ENCODE results near the gene SIAH2.

Gene SIAH2

DNA sequence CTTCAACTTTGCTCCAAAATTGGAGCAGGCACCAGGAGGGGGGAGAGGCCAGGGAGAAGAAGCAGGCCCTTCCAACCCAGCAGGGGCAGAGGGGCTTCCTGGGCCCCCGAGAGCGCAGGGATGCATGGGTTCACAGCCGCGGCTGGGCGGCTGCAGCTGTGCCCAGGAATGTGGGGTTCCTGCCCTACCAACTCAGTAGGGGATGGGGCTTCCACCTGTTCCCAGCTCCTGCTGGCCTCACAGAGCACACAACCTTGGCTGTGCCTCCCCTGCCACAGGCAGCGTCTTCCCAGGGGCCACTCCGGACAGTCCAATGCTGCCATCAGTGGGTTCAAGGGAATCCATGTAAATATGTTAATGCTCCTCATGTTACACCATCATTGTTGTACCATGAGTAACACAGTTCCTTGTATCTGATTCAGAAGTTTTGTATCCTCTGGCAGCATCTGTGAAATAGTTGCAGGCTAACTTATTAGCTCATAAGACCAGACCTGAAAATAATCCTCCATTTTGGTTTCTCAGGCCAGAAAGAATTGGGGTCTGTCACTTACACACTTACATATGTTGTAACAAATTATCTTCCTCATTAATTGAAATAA is 12.1 kb upstream of the SIAH2 start:
- DNase-seq (ENCODE audit: extremely low read depth in 1 of 2, low read depth in 1 of 2), result no peak

DNA sequence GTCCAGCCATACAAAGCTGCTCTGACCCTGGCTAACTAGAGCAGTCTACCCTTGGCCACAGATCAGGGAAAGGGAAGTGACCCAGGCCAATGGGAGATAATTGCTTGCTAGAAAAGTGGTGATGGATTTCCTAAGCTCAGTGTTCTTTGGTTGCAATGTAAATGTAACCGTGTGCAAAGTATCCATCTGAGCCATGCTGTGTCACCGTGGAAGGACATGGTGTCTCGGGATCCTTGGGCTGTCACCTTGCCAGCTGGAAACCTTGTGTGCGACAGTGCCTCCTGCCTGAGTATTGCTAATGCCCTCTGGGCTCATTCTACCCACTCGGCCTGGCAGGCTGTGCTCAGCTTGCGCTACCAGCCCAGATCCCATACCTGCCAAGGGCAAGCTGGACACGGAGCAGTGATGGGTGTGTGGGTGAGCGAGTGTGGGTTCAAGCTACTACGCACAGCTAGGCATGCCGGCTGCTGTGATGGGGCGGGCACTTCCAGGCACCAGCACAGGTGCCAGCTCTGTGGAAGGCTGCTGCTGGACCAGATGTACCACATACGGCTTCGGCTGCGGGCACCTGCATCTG is 10.7 kb upstream of the SIAH2 start:
- no peak for DNase-seq (ENCODE audit: extremely low read depth in 1 of 2, low read depth in 1 of 2)

DNA sequence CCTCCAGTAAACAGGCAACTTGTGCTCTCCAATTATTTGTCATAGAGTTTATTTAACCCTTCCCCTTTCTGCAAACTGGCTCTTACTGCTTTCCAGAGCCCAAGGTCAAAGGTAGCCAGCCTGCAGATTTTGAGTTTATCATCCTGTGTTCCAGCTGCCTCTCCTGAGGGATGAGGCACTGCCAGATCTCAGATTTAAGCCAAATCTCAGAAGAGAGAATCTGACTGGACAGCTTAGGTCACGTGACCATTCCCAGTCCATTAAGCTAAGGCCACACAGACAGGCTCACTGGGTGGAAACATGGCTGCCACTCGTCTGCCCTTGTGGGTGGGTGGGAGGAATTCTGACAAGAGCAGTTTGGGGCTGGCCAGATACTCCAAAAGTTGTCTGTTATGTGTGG is 8.6 kb upstream of the SIAH2 start:
- no peak for DNase-seq (ENCODE audit: extremely low read depth in 1 of 2, low read depth in 1 of 2)

DNA sequence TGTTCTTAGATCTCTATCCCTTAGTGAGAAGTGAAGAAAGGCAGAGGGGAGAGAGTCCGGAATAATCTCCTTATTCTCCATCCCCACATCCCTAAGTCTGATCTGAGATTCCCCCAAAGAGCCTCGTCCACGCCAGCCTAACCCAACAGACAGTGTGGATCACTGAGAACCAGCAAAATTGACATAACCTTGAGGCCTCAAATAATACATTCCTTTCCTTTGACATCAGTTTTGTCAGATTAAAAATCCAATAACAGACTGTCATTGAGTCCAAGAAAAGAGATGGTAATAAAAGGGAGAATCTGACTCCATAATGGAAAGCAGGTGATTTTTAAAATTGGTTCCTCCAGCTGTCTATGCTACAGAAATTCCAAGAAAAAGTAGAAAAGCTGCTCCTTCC is 7.7 kb upstream of the SIAH2 start:
- no peak for DNase-seq (ENCODE audit: extremely low read depth in 1 of 2, low read depth in 1 of 2)

DNA sequence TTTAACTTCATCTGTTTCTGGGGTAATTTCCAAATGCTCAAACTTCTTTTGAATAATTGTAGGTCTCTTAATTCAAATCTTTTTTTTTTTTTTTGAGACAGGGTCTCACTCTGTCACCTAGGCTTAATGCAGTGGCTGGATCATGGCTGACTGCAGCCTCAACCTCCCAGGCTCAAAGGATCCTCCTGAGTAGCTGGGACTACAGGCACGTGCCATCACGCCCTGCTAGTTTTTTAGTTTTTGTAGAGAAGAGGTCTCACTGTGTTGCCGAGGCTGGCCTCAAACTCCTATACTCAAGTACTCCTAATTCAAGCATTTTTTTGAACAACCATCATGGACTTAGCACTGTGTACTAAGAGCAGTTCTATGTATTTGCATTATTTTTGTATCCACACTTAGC is 3.8 kb upstream of the SIAH2 start:
- no peak for DNase-seq (ENCODE audit: extremely low read depth in 1 of 2, low read depth in 1 of 2)

DNA sequence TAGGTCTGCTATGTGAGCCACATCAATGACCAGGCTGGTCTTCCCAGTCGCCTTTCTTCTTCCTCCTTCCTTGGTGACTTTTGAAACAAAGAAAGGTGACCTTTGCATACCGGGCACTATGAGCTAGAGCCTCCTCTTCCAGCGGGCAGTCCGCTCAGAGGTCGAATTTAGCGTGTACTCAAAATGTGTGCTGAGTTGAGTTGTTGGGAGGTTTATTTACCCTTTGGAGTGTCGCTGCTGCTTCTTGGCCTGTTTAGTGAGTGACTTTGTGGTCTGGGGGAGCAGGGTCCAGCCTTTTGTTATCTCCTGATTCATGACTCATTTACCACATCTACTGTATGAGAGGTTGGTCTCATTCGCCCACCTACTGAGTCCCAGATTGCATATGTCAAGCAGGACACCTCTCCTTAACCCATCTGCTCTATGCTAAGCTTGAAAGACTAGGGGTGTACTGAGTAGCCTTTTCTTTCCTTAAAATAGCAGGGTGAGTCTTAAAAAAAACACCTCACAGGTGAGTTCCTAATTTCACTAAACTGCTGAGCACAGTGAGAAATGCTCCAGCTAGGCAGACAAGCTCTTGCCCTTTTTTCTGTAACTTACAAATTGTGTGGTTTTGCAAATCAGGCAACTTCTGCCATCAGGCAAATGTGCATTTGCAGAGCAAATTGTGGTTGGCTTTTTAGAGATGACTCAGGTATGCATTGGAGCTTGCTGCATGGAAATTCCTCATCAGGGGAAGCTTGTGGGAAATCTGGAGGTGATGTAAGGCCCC is 3.2 kb upstream of the SIAH2 start:
- no peak for DNase-seq (ENCODE audit: extremely low read depth in 1 of 2, low read depth in 1 of 2)

DNA sequence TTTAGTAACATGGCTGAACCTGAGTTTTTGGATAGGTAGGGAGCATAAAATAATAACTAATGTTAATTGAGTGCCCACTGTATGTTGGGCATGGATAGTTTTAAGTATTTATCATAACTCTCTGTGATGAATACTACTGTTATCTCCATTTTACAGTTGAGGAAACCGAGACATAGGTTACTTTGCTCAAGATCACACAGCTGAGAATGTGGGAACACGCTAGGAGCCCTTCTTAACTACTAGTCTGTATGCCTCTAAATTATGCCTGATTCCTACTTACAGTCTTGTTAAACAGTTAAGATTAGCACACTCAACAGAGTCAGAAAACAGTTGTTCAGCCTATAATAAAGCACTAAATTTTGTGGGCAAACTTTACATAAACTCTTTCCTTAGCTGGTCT is 2.0 kb upstream of the SIAH2 start:
- DNase-seq (ENCODE audit: extremely low read depth in 1 of 2, low read depth in 1 of 2), result no peak

DNA sequence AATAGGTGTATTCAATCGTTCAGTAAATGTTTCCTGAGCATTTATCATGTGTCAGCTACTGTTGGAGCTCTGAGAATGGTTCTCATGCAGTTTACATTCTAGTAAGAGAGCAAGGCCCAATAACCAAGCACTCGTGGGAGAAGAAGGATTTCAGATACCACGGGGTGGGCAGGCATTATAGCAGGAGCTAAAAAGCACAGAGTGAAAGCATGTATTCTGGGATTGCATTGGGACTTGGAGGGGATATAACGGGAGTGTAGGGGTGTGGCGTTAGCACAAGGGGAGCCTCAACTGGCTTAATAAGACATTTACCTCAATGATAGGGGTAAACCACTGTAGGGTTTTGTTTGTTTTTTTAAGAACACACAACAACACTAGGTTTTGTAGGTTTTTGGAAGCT is 1.6 kb upstream of the SIAH2 start:
- no peak for DNase-seq (ENCODE audit: extremely low read depth in 1 of 2, low read depth in 1 of 2)

DNA sequence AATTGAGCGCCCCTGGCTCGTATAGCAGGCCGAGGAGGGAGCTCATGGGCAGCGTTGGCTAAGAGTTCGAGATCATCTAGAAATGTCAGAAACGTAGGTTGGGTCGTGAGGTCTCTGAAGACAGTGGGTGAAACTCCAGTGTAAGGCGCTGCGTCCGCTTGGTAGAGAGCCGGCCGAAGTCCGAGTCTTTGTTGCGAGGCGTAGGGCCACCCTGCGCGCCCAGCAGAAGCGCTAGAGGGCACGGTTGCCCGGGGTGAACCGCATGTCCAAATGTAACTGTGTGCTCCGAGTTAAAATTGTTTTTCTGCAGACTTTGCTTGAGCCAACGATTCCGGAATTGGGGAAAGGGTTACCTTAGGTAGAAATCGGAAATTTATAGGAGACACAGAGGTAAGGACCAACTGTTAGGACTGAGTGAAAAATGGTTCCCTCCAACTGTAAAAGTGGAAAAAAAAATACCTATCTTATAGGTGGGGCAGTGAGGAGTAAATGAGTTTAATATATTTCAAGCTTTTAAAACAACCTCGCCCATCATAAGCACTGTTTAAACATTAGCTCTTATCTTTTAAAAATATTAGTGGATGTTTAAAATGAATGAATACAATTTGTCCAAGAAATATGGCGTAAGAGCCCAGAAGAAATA is 993 bp upstream of the SIAH2 start:
- no peak for DNase-seq (ENCODE audit: extremely low read depth in 1 of 2, low read depth in 1 of 2)

DNA sequence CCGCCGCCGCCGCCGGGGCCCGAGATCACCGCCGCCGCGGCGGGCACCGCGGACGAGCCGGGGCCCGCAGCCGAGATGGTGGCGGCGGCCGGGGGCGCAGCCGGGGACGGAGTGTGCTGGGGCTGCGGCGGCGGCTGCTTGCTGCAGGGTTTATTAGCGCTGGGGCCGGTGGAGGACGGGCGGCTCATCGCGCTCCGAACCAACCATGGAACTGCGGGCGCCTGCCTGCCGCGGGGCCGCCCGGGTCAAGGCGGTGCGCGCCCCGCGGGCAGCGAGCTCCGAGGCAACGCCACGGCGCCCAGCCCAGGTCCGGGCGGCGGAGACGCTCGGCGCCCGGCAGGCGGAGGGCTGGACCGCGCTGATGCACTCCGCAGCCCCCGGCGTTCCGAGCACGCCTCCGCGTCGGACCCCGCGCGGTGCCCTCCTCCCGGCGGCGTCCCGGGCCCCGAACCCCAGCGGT is 277 bp downstream of the SIAH2 start:
- no peak for DNase-seq (ENCODE audit: extremely low read depth in 1 of 2, low read depth in 1 of 2)

DNA sequence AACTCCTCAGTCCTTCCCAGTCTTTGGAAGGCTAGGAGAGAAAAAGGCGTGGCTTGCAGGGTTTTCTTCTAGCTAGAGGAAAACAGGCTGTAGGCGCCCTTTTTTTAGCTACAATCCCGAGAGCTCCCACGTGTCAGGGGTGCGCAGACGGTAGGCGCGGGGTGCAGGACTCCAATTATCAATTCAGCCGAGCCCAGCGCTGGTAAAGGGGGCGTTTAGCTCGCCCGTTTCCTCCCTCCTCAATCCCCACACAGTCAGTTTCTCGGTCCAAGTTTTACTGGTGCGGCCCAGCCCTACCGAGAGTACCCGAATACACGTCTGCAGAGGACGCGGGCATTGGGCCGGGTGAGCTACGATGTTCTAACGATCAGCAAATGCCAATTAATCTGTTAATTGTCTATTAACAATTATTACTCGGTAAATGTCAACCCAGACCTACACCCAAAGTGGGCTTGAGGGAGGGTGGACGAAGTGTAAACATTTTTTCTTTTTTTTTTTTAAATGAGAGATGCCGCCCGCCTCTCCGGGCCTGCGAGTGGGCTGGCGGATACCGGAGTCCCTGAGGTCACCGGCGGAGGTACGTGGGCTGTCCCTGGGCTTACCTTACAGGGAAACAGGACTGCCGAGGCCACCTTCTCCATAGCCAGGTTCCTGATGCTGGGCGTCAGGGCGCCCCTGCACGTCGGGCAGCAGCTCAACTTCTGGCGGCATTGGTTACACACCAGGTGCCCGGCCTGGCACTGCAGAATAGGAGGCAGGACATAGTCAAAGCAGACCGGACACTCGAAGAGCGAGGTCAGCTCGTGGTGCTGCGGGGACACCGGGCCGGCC is 923 bp downstream of the SIAH2 start:
- no peak for DNase-seq (ENCODE audit: extremely low read depth in 1 of 2, low read depth in 1 of 2)

DNA sequence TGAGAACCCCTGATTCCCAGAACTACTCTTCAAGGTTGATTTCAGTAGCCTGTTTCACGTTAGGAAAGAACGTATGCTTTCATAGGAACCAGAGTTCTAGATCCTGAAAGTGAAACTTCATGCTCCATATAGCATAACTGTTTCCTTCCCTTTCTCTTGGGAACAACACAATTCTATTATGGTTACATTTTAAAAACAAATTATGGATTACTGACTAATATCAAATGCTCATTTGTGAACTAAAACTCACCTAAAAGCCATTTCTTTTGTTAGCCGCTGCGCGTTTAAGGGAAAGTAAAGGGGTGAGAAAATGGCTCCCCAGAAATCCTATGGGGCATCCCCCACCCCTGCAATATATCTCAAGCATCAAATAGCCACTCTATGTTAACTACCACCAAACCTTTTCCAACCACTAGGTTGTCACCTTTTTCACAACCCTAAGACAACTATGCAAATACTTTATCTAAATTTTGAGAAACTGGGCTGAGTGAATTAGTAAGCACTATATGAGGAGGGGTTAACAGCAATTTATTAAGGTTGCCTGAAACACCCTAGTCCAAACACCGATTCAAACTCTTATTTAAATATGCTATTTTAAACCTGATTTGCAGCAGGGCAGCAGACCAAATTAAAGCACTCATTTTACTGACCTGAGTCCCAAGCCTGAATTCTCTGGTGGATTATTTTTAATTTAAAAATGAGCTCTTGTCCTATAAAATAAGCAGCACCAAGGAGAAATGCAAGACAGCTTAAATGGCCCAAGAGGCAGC is 2.4 kb downstream of the SIAH2 start:
- no peak for DNase-seq (ENCODE audit: extremely low read depth in 1 of 2, low read depth in 1 of 2)

DNA sequence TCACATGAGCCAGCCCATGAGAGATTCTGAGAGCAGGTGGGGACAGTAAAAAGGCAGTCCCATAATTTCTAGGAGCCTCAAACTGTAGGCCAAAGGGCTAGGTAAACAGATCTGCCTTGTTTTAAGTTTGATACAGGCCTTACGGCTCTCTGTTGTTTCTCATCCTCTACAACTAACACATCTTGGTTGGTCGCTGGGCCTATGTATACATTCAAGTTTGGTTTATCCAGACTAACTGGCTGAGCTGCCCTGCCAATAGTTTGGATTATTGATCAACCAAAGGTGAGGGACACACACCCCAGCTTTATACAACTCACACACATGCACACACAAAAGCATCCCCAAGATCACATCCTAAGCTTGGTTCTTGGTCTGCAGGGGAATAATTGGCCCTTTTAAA is 3.0 kb downstream of the SIAH2 start:
- DNase-seq (ENCODE audit: extremely low read depth in 1 of 2, low read depth in 1 of 2), result no peak

DNA sequence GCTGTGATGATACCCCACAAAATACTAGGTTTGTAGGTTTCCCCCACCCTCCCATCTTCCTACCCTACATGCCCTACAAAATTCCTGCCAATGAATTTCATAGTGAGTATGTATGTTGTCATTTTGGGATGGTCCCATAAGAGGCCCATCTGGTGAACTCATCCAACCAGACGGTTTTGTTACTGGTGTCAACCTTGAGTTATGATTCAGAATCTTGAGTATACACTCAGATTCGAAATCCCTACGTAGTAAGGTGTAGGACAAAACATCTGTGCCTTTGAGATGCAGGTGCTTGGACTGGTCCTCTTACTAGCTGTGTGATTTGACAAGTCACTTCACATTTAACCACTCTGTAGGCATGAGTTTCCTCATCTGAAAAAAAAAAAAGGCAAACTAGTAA is 3.6 kb downstream of the SIAH2 start:
- no peak for DNase-seq (ENCODE audit: extremely low read depth in 1 of 2, low read depth in 1 of 2)

DNA sequence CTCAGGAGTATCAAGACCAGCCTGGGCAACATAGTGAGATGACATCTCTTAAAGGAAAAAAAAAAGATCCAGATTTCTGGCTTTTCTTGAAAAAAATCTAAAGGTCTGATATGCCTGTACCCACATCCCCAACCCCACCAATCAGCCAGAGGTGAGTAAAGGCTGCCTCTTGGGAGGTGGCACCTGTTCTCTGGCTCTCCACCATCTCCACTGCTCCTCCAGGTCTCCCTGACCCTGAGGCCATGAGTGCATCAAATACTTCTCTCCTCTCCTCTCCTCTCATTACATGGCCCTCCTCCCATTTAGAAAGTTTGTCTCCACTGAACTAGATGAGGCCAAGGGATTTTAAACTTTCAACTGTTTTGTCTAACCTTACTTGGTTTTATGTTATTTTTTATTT is 5.2 kb downstream of the SIAH2 start:
- DNase-seq (ENCODE audit: extremely low read depth in 1 of 2, low read depth in 1 of 2), result no peak

DNA sequence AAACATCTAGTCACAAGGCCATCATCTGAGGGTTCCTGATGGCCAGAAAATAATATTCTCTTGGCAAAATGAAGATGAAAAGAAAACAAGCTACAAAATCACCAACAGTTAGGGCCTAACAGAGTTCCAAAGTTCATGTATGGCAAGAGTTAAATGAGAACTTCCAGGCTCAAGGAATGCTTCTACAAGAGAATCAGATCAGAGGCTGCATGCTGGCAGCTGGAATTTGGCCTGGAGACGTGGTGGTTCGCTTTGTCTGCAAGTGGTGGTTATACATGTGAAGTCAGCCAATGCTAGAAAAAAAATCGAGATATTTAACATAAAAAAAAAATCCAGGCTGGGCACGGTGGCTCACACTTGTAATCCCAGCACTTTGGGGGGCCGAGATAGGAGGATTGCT is 5.6 kb downstream of the SIAH2 start:
- DNase-seq (ENCODE audit: extremely low read depth in 1 of 2, low read depth in 1 of 2), result no peak

DNA sequence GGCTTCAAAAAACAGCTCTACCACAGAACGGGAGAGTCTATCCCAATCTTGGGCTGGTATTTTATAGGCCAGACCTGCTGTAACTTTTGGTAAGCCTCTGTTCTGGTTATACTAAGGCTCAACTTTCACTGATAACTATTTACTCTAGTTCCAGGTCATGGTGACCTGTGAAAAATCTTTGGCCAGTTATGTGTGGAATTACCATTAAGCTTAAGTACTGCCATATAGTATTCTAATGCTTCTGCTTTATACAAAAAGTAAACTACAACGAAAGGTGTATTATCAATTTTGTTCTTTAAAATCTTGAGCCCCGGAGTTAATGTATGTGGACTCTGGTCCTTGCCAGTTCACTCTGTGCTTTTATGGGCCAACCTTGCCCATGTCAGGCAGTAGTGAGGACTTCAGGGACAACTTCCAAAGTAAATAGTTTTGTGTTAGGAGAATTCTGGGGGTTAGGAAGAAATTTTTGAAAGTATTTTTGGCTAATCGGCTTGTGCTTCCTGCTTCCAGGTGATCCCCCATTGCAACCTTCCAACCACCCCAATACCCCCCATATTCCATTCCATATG is 6.4 kb downstream of the SIAH2 start:
- no peak for DNase-seq (ENCODE audit: extremely low read depth in 1 of 2, low read depth in 1 of 2)

DNA sequence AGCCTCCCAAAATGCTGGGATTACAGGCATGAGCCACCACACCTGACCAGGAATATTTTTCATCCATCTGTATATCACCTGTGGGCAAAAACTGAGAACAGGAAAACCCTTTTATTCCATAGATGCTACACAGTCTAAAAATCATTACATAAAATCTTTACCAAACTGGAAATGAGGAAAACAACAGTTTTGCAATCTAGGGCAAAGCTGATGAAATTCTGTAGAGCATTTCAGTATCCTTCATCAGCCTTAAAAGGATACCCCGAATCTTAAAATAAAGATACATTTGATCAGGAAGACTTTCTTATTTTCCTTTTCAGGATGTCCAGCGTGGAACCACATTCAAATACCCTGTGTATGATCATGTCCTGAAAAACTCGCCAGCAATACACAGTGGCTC is 7.1 kb downstream of the SIAH2 start:
- DNase-seq (ENCODE audit: extremely low read depth in 1 of 2, low read depth in 1 of 2), result no peak

DNA sequence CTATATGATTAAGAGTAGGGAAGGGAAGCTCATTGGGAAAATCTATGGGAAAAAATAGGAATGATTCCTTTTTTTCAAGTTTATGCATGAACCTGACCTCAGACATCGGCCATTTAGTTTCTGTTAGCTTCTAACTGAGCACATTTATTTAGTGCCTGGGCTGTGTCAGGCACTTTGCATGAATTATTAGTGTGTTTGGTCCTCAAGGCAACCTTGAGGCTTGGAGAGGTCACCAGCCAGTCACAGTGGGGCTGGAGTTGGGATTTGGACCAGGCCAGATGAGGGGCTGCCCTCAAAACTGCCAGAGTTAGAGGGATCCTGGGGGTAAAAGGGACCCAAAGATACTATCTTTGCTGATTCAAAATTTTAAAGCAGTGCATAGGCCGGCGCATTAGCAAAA is 8.1 kb downstream of the SIAH2 start:
- no peak for DNase-seq (ENCODE audit: extremely low read depth in 1 of 2, low read depth in 1 of 2)

DNA sequence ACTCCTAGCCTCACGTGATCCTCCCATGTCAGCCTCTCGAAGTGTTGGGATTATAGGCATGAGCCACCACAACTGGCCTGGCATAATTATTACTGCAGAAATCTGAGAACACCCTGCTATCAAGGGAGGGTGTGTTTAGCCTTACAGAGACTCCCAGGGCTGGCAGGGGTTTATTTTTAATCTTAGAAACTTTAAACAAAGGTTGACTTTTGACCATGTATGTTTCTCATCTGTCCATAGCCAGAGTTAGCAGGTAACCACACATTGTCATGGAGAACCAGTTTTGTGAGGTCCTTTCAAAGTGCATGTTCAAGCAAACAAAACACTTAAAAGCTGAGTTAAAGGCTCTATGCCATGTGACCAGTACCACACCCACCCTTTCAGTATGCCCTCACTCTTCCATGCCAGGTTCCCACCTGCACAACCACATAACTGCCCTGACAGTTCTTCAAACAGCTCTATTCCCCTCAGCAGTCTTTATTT is 11.1 kb downstream of the SIAH2 start:
- DNase-seq (ENCODE audit: extremely low read depth in 1 of 2, low read depth in 1 of 2), result no peak
